D721Med (cell line): ENCODE results near the gene ALAS1.

ENCODE experiments used
- DNase-seq: peaks from one replicate; pipeline ENCODE4 v3.0.0; 2011; ENCODE audit warnings: low spot score; ENCODE audit not compliant: insufficient read length
- FAIRE-seq: peaks from 2 replicates; lab custom pipeline; 2011; peaks lifted over from hg19 to GRCh38; lab: Jason Lieb, UNC
- TF ChIP-seq, protein P1 (sequence below): IDR thresholded peaks from 2 replicates; pipeline ENCODE4 v1.5.1; 2012; ENCODE audit warnings: mild to moderate bottlenecking, control low read depth; ENCODE audit not compliant: insufficient read depth; ENCODE audit errors: missing control alignments

Gene ALAS1

DNA sequence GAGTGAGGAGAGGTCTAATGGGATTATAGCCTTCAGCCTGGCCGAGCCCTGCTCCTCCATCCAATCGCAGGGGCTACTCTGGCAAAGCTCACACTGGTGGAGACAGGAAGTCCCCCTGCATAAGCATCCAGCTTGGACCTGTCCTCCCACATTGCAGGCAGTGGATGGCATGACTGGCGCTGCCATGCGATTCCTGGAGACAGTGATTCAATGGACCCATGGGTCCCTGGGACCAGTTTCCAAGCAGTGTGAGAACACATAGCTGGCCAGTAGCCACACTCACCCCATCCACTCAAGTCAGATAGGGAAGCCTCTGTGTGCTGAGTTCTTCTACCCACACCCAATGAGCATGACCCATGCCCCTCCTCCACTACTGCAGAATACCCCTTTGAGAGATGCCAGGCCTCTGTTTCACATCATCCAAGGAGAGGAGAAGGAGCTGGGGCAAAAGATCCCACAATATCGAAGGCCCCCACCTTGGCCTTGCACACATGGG is 25.6 kb upstream of the ALAS1 start:
- DNase-seq (no peak), FAIRE-seq (no peak)
- TF ChIP-seq, protein P1, sequence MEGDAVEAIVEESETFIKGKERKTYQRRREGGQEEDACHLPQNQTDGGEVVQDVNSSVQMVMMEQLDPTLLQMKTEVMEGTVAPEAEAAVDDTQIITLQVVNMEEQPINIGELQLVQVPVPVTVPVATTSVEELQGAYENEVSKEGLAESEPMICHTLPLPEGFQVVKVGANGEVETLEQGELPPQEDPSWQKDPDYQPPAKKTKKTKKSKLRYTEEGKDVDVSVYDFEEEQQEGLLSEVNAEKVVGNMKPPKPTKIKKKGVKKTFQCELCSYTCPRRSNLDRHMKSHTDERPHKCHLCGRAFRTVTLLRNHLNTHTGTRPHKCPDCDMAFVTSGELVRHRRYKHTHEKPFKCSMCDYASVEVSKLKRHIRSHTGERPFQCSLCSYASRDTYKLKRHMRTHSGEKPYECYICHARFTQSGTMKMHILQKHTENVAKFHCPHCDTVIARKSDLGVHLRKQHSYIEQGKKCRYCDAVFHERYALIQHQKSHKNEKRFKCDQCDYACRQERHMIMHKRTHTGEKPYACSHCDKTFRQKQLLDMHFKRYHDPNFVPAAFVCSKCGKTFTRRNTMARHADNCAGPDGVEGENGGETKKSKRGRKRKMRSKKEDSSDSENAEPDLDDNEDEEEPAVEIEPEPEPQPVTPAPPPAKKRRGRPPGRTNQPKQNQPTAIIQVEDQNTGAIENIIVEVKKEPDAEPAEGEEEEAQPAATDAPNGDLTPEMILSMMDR: no peak

DNA sequence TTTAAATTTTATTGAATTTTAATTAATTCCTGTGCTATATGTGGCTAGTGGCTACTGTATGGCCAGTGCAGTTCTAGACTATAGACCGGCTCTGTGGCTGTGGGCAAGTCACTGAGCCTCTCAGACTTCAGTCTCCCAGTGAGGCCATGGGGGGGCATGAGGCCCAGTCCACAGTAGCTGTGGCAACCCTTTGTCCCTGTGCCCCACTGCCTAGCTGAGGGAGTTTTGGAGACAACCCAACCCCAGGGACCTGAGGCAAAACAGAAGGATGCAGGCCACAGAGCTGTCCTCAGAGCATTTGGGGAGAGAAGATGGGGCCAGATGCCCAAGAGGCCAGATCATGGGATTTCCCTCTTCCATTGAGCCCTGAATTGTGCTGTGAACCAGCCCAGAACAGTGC is 24.9 kb upstream of the ALAS1 start:
- no peak for FAIRE-seq
- no peak for DNase-seq

GRCh38 chr3:52174896-52175295 is 23.1 kb upstream of the ALAS1 start:
- FAIRE-seq (no peak), DNase-seq (no peak)
- TF ChIP-seq, protein P1: no peak

More for the DNA sequence above, 24.9 kb upstream of the ALAS1 start:
- TF ChIP-seq, protein P1: no peak

DNA sequence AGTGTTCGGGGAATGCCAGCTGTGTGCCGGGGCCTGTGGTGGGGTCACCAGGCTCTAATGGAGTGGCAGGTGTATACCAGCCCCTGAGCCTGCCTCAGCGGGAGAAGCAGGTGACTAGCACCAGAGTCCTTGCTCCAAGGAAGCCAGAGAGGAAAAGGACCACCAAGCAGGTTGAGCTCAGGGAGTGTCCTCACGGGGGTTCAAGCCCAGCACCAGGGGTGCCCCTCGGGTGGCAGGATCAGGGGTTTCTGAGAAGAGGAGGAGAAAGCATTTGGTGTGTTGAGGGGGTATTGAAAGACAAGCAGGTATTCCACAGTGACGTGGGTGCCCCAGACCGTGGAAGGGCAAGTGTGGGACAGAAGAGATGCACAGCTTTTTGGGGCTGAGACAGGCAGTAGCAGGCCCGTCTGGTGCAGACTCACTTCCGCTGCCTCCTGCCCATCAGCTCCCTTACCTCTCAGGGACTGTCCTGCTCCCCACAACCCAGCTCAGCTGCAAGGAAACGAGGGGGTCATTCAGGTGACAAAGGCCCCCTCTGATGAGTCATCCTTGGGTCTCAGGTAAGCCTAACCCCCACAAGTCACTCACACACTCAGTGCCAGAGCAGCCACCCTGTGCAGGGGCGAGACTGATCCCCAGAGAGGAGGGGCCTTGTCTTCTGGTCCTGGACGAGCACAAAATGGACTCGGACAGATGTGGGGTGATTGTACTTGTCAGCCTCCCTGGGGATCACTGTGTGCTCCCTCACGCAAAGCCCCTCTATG is 22.4 kb upstream of the ALAS1 start:
- no peak for DNase-seq
- no peak for FAIRE-seq
- TF ChIP-seq, protein P1: no peak

GRCh38 chr3:52176180-52176752 is 21.7 kb upstream of the ALAS1 start:
- DNase-seq (no peak), FAIRE-seq (no peak)
- TF ChIP-seq, protein P1: no peak

- FAIRE-seq (no peak), DNase-seq (no peak)
- TF ChIP-seq, protein P1: no peak
Observed at GRCh38 chr3:52176951-52177700, 20.8 kb upstream of the ALAS1 start.
